GM23338 (cell line): Measurements from ENCODE around the gene LRRN4. TPM values are rescaled to one million over a fixed set of nuclear protein-coding genes. Genes with fewer than 3 reads are reported as not detected.

Experiments
- ATAC-seq: fragments of 200-7000 bp; cut with Tn5 transposase; 3 replicates; pipeline ENCODE4 v1.9.1; 2020
- DNase-seq: peaks from one replicate; pipeline ENCODE4 v3.0.0-alpha.2; 2015; ENCODE audit warnings: low spot score
- H2AFZ ChIP-seq: fragments of 200-600 bp; sonication (generic); 2 replicates; pipeline ENCODE4 v1.8.0; 2016; ENCODE audit warnings: antibody characterized with exemption, mild to moderate bottlenecking, moderate library complexity
- H3F3A ChIP-seq: fragments of 200-600 bp; sonication (generic); replicated peaks from 2 replicates; pipeline ENCODE4 v1.8.0; 2017; ENCODE audit warnings: antibody characterized with exemption, mixed run types, low read depth
- H3K27ac ChIP-seq: fragments of 200-600 bp; sonication (generic); 2 replicates; pipeline ENCODE4 v1.6.1; 2016; ENCODE audit warnings: low read depth
- H3K27me3 ChIP-seq: fragments of 200-600 bp; sonication (generic); 2 replicates; pipeline ENCODE4 v1.8.0; 2016; ENCODE audit warnings: mild to moderate bottlenecking, mixed run types, moderate library complexity; ENCODE audit not compliant: insufficient read depth
- H3K36me3 ChIP-seq: fragments of 200-600 bp; sonication (generic); 2 replicates; pipeline ENCODE4 v1.8.0; 2016; ENCODE audit warnings: mild to moderate bottlenecking; ENCODE audit not compliant: insufficient read depth
- H3K4me1 ChIP-seq: fragments of 200-600 bp; sonication (generic); 2 replicates; pipeline ENCODE4 v1.8.0; 2016; ENCODE audit warnings: mild to moderate bottlenecking, moderate library complexity; ENCODE audit not compliant: insufficient read depth
- H3K4me2 ChIP-seq: fragments of 200-600 bp; sonication (generic); 2 replicates; pipeline ENCODE4 v1.7.1; 2017; ENCODE audit warnings: mixed run types
- H3K4me3 ChIP-seq: fragments of 200-600 bp; sonication (generic); 2 replicates; pipeline ENCODE4 v1.6.1; 2016; ENCODE audit warnings: mixed run types
- H3K79me2 ChIP-seq: fragments of 200-600 bp; sonication (generic); replicated peaks from 2 replicates; pipeline ENCODE4 v1.8.0; 2017; ENCODE audit warnings: mild to moderate bottlenecking; ENCODE audit not compliant: insufficient read depth
- H3K9me2 ChIP-seq: fragments of 200-600 bp; sonication (generic); 2 replicates; pipeline ENCODE4 v1.8.0; 2017; ENCODE audit not compliant: insufficient read depth
- H4K20me1 ChIP-seq: fragments of 200-600 bp; sonication (generic); replicated peaks from 2 replicates; pipeline ENCODE4 v1.8.0; 2017; ENCODE audit warnings: mild to moderate bottlenecking; ENCODE audit not compliant: insufficient read depth
- H3K27ac Mint-ChIP-seq: 2 replicates; pipeline ENCODE4 v1.8.0; 2020; ENCODE audit warnings: inconsistent platforms, mild to moderate bottlenecking, moderate library complexity, mixed read lengths
- H3K27me3 Mint-ChIP-seq: 3 replicates; pipeline ENCODE4 v1.8.0; 2022; ENCODE audit warnings: low read depth, mild to moderate bottlenecking, moderate library complexity, mixed read lengths, inconsistent platforms; ENCODE audit not compliant: insufficient read depth, poor library complexity
- H3K36me3 Mint-ChIP-seq: 3 replicates; pipeline ENCODE4 v1.8.0; 2021; ENCODE audit warnings: low read depth, mild to moderate bottlenecking, inconsistent platforms, moderate library complexity, mixed read lengths
- H3K4me1 Mint-ChIP-seq: 3 replicates; pipeline ENCODE4 v1.8.0; 2020; ENCODE audit warnings: mild to moderate bottlenecking, inconsistent platforms, mixed read lengths
- H3K4me3 Mint-ChIP-seq: 3 replicates; pipeline ENCODE4 v1.8.0; 2021; ENCODE audit warnings: moderate library complexity, mild to moderate bottlenecking, inconsistent platforms, mixed read lengths
- H3K9me3 Mint-ChIP-seq: 3 replicates; pipeline ENCODE4 v1.8.0; 2020; ENCODE audit warnings: moderate library complexity, mild to moderate bottlenecking, inconsistent platforms, mixed read lengths
- CREB1 ChIP-seq: fragments of 250-450 bp; sonication (Bioruptor Pico); IDR thresholded peaks from 2 replicates; pipeline ENCODE4 v1.5.0; 2020; ENCODE audit warnings: low read depth, mild to moderate bottlenecking, moderate library complexity
- ETS1 ChIP-seq: IDR thresholded peaks from 2 replicates; pipeline ENCODE4 v1.6.1; 2016; ENCODE audit warnings: antibody characterized with exemption
- EZH2 ChIP-seq: fragments of 200-600 bp; sonication (generic); IDR thresholded peaks from one replicate; pipeline ENCODE4 v1.8.0; 2017; ENCODE audit warnings: antibody characterized with exemption, mild to moderate bottlenecking, low read depth; ENCODE audit not compliant: unreplicated experiment
- EZH2phosphoT487 ChIP-seq: fragments of 200-600 bp; sonication (generic); IDR thresholded peaks from one replicate; pipeline ENCODE4 v1.8.1; 2018; ENCODE audit warnings: antibody characterized with exemption; ENCODE audit not compliant: unreplicated experiment
- JUNB ChIP-seq: IDR thresholded peaks from one replicate; pipeline ENCODE4 v1.6.1; 2016; ENCODE audit warnings: antibody characterized with exemption; ENCODE audit not compliant: unreplicated experiment
- NANOG ChIP-seq: IDR thresholded peaks from 2 replicates; pipeline ENCODE4 v1.6.1; 2016; ENCODE audit warnings: antibody characterized with exemption, borderline replicate concordance
- POLR2AphosphoS5 ChIP-seq: IDR thresholded peaks from 2 replicates; pipeline ENCODE4 v1.6.1; 2016; ENCODE audit warnings: antibody characterized with exemption, low read depth
- STAT1 ChIP-seq: IDR thresholded peaks from one replicate; pipeline ENCODE4 v1.6.1; 2016; ENCODE audit warnings: antibody characterized with exemption; ENCODE audit not compliant: unreplicated experiment
- ZNF114 ChIP-seq: fragments of 250-450 bp; sonication (Bioruptor Pico); IDR thresholded peaks from 2 replicates; pipeline ENCODE4 v1.5.0; 2020; ENCODE audit warnings: mild to moderate bottlenecking, moderate library complexity
- ZNF331 ChIP-seq: fragments of 250-450 bp; sonication (Bioruptor Pico); IDR thresholded peaks from 2 replicates; pipeline ENCODE4 v1.5.0; 2020; ENCODE audit warnings: low read depth, mild to moderate bottlenecking, moderate library complexity
- ZNF462 ChIP-seq: fragments of 250-450 bp; sonication (Bioruptor Pico); IDR thresholded peaks from 2 replicates; pipeline ENCODE4 v1.5.0; 2020; ENCODE audit warnings: mild to moderate bottlenecking, moderate library complexity
- polyA plus RNA-seq: library from polyadenylated mRNA; unstranded; fragments of >200 nt; fragmentation: Nextera tagmentation; extraction: Ambion mirVana; gene quantifications from 2 replicates; pipeline ENCODE4 v1.2.1, GENCODE V29; 2016
- total RNA-seq: library from RNA; depleted of rRNA; stranded (reverse); fragments of >200 nt; shearing (Covaris generic); gene quantifications from 2 replicates; pipeline ENCODE4 v1.2.3, GENCODE V29; 2014

Gene LRRN4
- total and polyA plus RNA-seq, 2 experiments from 2014 or later: 0.21 to 2.2 TPM

GRCh38 chr20:6057691-6058090, 3.8 kb upstream of the LRRN4 start:
- Mint-ChIP-seq H3K9me3 (no peaks in the 10 kb centered on the region; the same call in 2 of the 3 replicates), H3K27me3 (peaks cover 21% of the 10 kb centered on the region), H3K4me3 (no peak overlapping the region), H3K27ac (no peak overlapping the region), H3K36me3 (no peaks in the 10 kb centered on the region; the same call in 2 of the 3 replicates), H3K4me1 (peaks cover 18% of the 10 kb centered on the region)
- no peak overlapping the region for H3K27ac ChIP-seq
- 0 out of 2 replicates have a peak, but pooled peaks cover 4% of the 10 kb centered on the region for H3F3A ChIP-seq
- H3K27me3 ChIP-seq: peaks cover 24% of the 10 kb centered on the region
- no peak overlapping the region for H3K4me2 ChIP-seq
- no peaks in the 10 kb centered on the region for H3K9me2 ChIP-seq
- no peak overlapping the region for H2AFZ ChIP-seq
- no peaks in the 10 kb centered on the region for H3K36me3 ChIP-seq
- H3K4me1 ChIP-seq: peaks cover 11% of the 10 kb centered on the region
- H3K4me3 ChIP-seq: no peak overlapping the region
- H3K79me2 ChIP-seq: no peaks in the 10 kb centered on the region
- no peak for TF ChIP-seq STAT1
- no peak for TF ChIP-seq ZNF114
- no peak for TF ChIP-seq ETS1
- TF ChIP-seq EZH2: no peak
- no peak for TF ChIP-seq NANOG
- TF ChIP-seq EZH2phosphoT487: no peak
- TF ChIP-seq JUNB: no peak
- no peak for TF ChIP-seq ZNF331 (CRISPR knock-in tag)
- TF ChIP-seq CREB1 (CRISPR knock-in tag): no peak
- no peak for TF ChIP-seq ZNF462 (CRISPR knock-in tag)
- no peak for TF ChIP-seq POLR2AphosphoS5
- DNase-seq (no peak), ATAC-seq (no peak)
- no peaks in the 10 kb centered on the region for H4K20me1 ChIP-seq
